Measurements from ENCODE around the gene CFAP45. TPM values are rescaled to one million over a fixed set of nuclear protein-coding genes. Genes with fewer than 3 reads are reported as not detected.

The CFAP45 gene
- total RNA-seq, 4 donors from 2014 or later, result 0.46 to 3.0 (median 0.66) TPM

- H3K4me3 ChIP-seq (ENCODE audit: low read depth, poor library complexity, severe bottlenecking), result no peak overlapping the region
- TF ChIP-seq CTCF (IDR thresholded peaks at IDR 0.05), result no peak
- no peak for TF ChIP-seq POLR2A (IDR thresholded peaks at IDR 0.05)
- DNase-seq (ENCODE audit: low spot score in 2 of 2), result no peak
- WGBS, 2 donors, result 66 to 71% methylated on average over 7 of the region's 7 CpGs
- intact Hi-C loops (cut with DNase I; ENCODE audit: low total_unique reads), result no loop called here
Observed at GRCh38 chr1:159831412-159832141, 68.4 kb downstream of the CFAP45 start.

DNA sequence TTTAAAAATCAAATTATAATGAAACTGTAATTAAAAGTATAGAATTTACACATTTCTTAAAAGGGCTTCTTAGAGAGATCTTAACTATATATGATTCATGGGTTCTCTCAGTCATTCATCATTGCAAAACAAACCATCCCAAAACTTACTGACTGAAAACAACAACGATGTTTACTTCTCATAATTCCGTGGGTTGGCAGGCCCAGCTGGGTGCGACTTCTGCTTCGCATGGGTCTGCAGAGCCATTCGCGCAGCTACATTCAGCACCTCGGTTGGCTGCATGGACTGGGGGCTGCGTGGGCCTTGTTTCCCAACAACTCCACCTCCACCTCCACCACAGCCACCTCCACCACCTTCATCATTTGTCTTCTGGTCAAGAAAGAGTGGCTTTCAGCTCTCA is 69.2 kb downstream of the CFAP45 start:
- no peak for DNase-seq (ENCODE audit: low spot score in 2 of 2)
- intact Hi-C loops (cut with DNase I; ENCODE audit: low total_unique reads), result no loop called here
- no peak overlapping the region for H3K4me3 ChIP-seq (ENCODE audit: low read depth, poor library complexity, severe bottlenecking)
- no peak for TF ChIP-seq POLR2A (IDR thresholded peaks at IDR 0.05)
- no peak for TF ChIP-seq CTCF (IDR thresholded peaks at IDR 0.05)
- WGBS, 2 donors, result 82 to 86% methylated on average over 8 of the region's 8 CpGs

GRCh38 chr1:159829822-159830465 is 70.0 kb downstream of the CFAP45 start:
- no peak for DNase-seq (ENCODE audit: low spot score in 2 of 2)
- 73 to 83% methylated on average over 18 of the region's 18 CpGs for WGBS, 2 donors
- intact Hi-C loops (cut with DNase I; ENCODE audit: low total_unique reads), result no loop called here
- no peak for TF ChIP-seq CTCF (IDR thresholded peaks at IDR 0.05)
- no peak for TF ChIP-seq POLR2A (IDR thresholded peaks at IDR 0.05)
- no peak overlapping the region for H3K4me3 ChIP-seq (ENCODE audit: low read depth, poor library complexity, severe bottlenecking)

DNA sequence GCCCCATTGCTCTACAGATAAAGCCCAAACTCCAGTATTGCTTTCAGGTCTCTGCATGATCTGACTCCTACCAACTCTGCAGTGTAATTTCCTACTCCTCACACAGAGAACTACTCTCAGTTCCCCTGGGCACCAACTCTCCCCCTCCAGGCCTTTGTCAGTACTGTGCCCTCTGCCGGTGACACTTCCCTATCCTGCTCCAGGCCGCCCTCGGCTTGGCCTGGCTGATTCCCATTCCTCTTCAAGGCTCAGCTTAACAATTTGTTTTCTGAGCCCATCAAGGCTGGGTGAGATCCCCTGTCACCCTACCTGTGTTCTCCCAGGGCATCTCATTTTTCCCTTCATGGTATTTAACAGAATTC is 70.7 kb downstream of the CFAP45 start:
- TF ChIP-seq POLR2A (IDR thresholded peaks at IDR 0.05) (no peak), CTCF (IDR thresholded peaks at IDR 0.05) (no peak)
- WGBS, 2 donors, result 38 to 39% methylated on average over 3 of the region's 3 CpGs
- no peak overlapping the region for H3K4me3 ChIP-seq (ENCODE audit: low read depth, poor library complexity, severe bottlenecking)
- DNase-seq (ENCODE audit: low spot score in 2 of 2), result no peak
- intact Hi-C loops (cut with DNase I; ENCODE audit: low total_unique reads), result no loop called here

- H3K4me3 ChIP-seq (ENCODE audit: low read depth, poor library complexity, severe bottlenecking), result no peak overlapping the region
- no peak for TF ChIP-seq POLR2A (IDR thresholded peaks at IDR 0.05)
- TF ChIP-seq CTCF (IDR thresholded peaks at IDR 0.05), result no peak
- DNase-seq (ENCODE audit: low spot score in 2 of 2), result no peak
- 87% methylated on average over 11 of the region's 11 CpGs for WGBS, 2 donors
- intact Hi-C loops (cut with DNase I; ENCODE audit: low total_unique reads), result no loop called here
Observed at GRCh38 chr1:159828581-159829272, 71.2 kb downstream of the CFAP45 start.

Measured in lower leg skin (tissue), 4 donors.